Bone marrow (tissue), 2 donors: ENCODE measurements around the gene ZRANB2.

Experiments used
- DNase-seq, 2 donors: peaks; one replicate each; lab custom pipeline; 2025; lab: John Stamatoyannopoulos, UW

The ZRANB2 gene, protein sequence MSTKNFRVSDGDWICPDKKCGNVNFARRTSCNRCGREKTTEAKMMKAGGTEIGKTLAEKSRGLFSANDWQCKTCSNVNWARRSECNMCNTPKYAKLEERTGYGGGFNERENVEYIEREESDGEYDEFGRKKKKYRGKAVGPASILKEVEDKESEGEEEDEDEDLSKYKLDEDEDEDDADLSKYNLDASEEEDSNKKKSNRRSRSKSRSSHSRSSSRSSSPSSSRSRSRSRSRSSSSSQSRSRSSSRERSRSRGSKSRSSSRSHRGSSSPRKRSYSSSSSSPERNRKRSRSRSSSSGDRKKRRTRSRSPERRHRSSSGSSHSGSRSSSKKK

GRCh38 chr1:71080739-71081696 lies at the start of gene ZRANB2:
TSS of gene ZRANB2 (minus strand) at chr1:71081035. CDS start at chr1:71080995, 40 bp downstream.
- DNase-seq, result peak; percentile 86 to 99

GRCh38 chr1:71128060-71128459 lies 47.2 kb upstream of the ZRANB2 start:
- no peak for DNase-seq

- DNase-seq, result no peak
Observed at GRCh38 chr1:71118086-71118485, 37.3 kb upstream of the ZRANB2 start.

GRCh38 chr1:71116729-71117128 lies 35.9 kb upstream of the ZRANB2 start:
- DNase-seq, result no peak

DNA sequence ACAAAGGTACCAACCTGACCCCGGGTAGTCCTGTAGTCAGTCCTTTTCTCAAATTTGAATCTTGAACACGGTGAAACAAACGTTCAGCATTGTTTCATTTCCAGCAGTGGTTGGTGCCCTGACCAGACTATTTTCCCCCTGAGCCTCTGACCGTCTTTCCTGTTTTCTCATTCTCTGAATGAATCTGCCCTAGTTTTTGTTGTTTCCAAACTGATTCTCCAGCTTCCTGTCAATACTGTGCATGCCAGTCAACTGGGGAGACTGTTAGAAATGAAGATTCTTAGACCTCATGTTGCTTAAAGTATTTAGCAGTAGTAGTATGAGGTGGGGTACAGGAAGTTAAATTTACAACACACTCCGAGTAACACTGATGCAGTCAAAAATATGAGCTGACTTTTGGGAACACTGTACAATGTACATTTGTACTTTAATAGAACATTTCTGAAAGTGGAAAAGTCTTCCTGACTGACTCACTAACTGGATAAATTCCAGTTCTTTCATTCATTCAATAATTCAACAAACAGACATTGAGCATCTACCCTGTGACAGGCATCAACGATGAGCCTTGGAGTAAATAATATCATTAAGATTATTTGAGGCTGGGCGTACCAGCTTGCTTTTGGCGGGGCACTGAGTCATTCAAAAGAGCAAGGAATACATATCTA lies 26.0 kb upstream of the ZRANB2 start:
- DNase-seq, result no peak

DNA sequence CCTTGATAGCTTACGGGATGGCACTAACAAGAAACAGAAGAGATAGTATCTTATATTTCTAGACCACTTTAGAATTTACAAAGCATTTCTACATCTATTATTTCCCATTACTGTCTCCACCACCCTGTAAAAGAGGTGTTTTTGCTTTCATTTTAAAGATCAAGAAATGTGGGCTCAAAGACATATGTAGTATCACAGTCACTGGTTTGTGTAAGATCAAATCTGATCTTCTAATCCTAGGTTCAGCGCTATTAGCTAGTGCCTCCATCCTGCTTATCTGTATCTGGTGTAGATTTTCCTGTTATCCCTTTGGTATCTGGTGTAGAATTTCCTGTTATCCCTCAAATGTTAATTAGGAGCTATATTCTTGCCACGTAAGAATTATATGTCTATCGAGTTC lies 23.6 kb upstream of the ZRANB2 start:
- DNase-seq, result no peak

- no peak for DNase-seq
Observed at GRCh38 chr1:71101839-71102376, 21.1 kb upstream of the ZRANB2 start.

- DNase-seq, result no peak
Observed at GRCh38 chr1:71097428-71097827, 16.6 kb upstream of the ZRANB2 start.

DNA sequence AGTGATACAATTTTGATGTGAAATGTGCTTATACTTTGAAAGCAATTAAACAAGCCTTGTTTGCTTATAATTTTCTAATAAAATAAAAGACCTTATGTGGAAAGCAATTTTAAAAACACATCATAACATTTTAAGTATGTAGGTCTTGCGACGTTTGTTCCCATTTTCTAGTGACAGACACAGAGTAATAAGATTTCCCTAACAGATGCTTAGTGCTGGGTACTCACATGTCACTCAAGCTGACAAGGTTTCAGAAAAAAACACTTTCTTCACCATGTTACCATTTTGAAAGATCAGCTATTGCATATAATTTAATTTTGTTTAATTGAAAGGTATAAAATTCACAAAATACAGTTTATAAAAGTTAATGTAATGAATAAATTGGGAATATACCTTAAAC lies 14.1 kb upstream of the ZRANB2 start:
- DNase-seq, result no peak

DNA sequence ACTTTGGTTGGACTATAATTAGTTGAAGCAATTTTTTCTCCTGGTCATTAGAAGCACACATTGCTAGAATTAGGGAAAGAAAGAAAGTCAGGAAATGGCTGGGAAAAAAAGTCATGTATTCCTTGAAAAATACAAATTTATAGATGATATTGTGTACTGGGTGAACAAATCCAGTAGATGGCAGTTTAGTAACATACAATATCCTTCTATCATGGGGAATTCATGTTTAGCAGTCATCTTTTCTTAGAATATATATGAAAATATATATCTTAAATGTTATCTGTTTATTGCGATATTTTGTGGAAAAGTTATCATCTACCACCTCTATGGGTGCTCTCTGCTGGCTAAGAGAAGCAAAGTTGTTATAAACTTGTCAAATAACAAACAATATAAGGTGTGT lies 13.1 kb upstream of the ZRANB2 start:
- DNase-seq, result no peak

DNA sequence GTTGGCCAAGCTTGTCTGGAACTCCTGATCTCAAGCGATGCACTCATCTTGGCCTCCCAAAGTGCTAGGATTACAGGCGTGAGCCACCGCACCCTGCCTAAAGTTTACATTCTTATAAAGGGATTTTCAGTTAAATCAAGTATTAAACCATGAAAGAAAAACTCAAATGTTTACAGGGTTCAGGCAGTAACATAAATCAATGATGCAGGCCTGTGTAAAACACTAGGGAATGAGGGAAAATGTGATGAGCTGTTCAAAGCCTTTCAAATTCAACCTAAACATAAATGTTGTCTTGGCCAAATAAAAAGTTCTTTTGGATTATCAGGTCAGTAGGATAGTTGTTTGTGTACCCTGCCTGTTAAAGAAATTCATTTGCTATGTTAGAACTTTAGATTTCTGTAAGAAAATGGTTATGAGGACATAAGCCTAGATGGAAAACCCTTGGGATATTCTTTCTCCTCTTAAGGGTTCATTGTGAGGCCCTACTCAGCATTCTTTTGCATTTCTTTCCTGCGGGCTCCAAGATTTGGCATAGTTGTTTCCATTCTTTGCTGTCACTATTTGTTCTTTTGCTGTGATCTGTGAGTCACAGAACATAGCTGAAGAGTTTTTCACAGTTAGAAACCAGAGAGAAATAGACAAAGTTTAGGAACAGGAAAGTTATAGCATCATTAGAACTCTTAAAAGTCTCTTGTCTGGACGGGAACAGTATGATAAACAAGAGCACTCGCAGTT lies 8.9 kb upstream of the ZRANB2 start:
- no peak for DNase-seq

- DNase-seq, result no peak
Observed at GRCh38 chr1:71088645-71089287, 7.9 kb upstream of the ZRANB2 start.

DNA sequence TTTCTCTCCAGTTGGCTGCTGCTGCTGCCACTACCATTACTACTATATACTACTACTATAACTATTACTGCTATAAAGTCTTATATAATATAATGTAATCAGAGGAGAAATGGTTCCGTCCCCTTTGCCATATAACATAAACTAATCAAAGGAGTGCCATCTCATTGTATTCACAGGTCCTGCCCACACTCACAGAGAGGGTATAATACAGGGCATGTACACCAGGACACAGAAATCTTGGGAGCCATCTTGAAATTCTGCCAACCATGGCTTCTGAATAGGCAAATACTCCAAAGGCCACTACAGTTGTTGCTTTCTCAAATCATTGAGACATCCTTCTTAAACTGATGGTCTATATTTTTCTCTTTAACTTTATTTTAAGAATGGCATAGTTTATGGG lies 6.9 kb upstream of the ZRANB2 start:
- no peak for DNase-seq

- no peak for DNase-seq
Observed at GRCh38 chr1:71087060-71087459, 6.2 kb upstream of the ZRANB2 start.

GRCh38 chr1:71086331-71086730 lies 5.5 kb upstream of the ZRANB2 start:
- no peak for DNase-seq

DNA sequence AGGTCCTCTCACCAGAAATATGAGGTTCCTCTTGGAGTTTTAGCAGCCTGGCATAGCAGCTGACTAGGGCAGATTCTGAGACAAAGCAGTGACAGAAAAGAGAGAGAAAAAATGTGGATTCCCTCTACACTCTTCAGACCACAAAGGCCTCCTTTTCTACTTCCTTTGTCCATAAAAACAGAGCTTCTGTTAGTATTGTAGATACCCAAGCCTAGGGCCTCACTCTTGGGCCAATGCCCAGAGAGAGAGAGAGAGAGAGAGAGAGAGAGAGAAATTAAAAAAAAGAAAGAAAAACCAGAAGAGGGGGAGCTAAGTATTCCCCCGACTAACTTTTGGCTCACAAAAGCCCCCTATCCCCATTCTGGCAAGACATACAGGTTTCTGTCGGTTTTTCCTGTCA lies 2.4 kb upstream of the ZRANB2 start:
- DNase-seq, result no peak

- no peak for DNase-seq
Observed at GRCh38 chr1:71081697-71082080, 854 bp upstream of the ZRANB2 start.

DNA sequence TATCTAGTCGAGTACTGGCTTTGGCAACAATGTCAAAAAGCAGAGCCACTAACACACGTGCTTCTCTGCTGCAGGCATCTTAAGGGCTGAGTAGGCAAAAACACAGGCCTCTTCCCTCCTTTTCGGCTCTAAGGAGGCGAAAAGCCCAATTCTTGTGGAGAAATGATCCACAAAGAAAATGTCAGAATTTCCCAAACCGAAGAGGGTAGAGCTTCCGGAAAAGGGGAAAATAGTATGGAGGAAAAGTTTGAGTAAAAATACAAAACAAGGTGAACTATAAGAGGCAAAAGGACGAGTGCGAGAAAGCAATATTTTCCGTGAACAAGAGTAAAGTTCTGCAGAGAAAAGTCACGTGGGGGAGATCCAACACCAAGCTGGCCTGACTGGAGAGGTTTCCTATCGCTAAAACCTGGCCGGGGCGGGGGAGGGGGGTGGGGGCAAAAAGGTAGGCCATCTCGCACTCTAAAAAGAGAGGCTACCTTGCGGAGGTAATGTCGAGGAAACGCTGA lies 551 bp downstream of the ZRANB2 start:
- no peak for DNase-seq

GRCh38 chr1:71074681-71075080 lies 6.2 kb downstream of the ZRANB2 start:
- no peak for DNase-seq

DNA sequence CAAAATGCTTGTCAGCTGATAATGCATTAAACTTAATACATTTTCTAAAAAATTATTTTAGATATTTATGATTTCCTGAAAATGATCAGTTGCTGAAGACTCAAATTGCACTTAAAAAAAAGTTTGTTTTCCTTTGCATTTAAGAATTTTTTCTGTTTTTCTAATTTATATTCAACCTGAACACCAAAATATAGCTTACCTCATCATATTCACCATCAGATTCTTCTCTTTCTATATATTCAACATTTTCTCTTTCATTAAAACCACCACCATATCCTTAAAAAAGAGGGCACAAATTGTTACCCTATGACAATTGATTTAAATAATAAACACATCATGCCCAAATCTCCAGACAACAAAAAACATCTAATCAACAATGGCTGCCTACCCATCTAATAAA lies 8.6 kb downstream of the ZRANB2 start:
- no peak for DNase-seq

DNA sequence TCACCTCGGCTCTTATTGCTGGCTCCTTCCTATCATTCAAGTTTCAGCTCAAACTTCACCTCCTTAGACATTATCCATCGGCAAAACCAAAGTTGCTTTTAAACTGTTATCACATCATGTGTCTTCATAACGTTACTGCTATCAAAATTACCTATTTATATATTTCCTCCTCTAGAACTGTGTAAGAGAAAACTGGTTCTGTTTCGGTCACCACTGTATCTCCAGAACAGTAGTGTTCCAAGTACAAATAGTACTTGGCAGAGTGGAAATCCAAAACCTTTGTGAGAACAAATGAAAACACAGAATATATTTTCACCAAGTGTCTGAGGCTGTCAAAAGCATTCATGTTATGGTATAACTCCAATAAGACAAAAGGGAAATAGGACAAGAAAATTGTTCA lies 9.1 kb downstream of the ZRANB2 start:
- DNase-seq, result no peak
